Right atrium auricular region (tissue), 2 donors: ENCODE results near the gene RSPO4. TPM values are rescaled to one million over a fixed set of nuclear protein-coding genes. Genes with fewer than 3 reads are reported as not detected.

ENCODE experiments used
- DNase-seq: peaks from one replicate; pipeline ENCODE4 v3.0.0-alpha.2; 2019; ENCODE audit warnings: low spot score
- H3K27ac ChIP-seq, 2 donors: fragments of 200-600 bp; sonication (generic); 1 replicate in 1 of 2; 2 replicates in 1 of 2; pipeline ENCODE4 v1.5.1; 2016 to 2019
- H3K27me3 ChIP-seq, 2 donors: fragments of 200-600 bp; sonication (generic); one replicate each; pipeline versions ENCODE4 v1.5.1 to v1.6.0; 2017 to 2019
- H3K36me3 ChIP-seq: fragments of 200-600 bp; sonication (generic); one replicate; pipeline ENCODE4 v1.5.1; 2016
- H3K4me1 ChIP-seq, 2 donors: fragments of 200-600 bp; sonication (generic); one replicate each; pipeline versions ENCODE4 v1.5.1 to v1.6.0; 2017 to 2019
- H3K4me3 ChIP-seq, 2 donors: fragments of 200-600 bp; sonication (generic); 1 replicate in 1 of 2; 2 replicates in 1 of 2; pipeline ENCODE4 v1.5.1; 2017 to 2019; ENCODE audit warnings: mild to moderate bottlenecking in 1 of 2, moderate library complexity in 1 of 2
- H3K9me3 ChIP-seq, 2 donors: fragments of 200-600 bp; sonication (generic); one replicate each; pipeline ENCODE4 v1.5.1; 2019
- total RNA-seq, 2 donors: library from RNA; depleted of rRNA; stranded (reverse); fragments of >200 nt; gene quantifications; one replicate each; pipeline ENCODE4 v1.1.0, GENCODE V29; 2016
- TF ChIP-seq, protein P1 (sequence below), 2 donors: fragments of 200-600 bp; sonication (generic); IDR thresholded peaks; one replicate each; pipeline ENCODE4 v1.5.1; 2019; ENCODE audit warnings: antibody characterized with exemption in 2 of 2

The RSPO4 gene
- total RNA-seq, 2 donors from 2014 or later, result 0.15 to 0.20 TPM

DNA sequence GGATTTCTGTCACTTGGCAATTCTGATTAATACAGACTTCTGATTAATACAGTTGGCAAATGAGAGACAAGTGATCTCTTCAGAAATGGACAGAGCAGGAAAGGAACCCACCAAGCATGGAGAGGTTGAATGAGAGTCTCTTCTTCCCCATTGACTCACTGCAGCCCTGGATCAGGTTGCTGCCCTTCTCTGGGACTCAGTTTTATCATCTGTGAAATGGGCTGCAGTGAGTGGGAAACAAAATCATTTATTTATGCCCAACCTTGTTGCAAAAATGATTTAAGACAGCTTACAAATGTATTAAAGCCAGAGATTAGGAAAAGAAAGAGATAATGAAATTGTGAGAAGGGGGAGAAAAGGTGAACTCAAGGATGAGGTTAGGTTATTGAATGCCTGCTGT, 20.8 kb upstream of the RSPO4 start:
- Histone ChIP-seq H3K36me3 (no peaks in the 10 kb centered on the region), H3K27ac (no peak overlapping the region), H3K4me1 (no peaks in the 10 kb centered on the region), H3K9me3 (no peaks in the 10 kb centered on the region), H3K4me3 (no peak overlapping the region), H3K27me3 (no peaks in the 10 kb centered on the region)
- TF ChIP-seq, protein P1, sequence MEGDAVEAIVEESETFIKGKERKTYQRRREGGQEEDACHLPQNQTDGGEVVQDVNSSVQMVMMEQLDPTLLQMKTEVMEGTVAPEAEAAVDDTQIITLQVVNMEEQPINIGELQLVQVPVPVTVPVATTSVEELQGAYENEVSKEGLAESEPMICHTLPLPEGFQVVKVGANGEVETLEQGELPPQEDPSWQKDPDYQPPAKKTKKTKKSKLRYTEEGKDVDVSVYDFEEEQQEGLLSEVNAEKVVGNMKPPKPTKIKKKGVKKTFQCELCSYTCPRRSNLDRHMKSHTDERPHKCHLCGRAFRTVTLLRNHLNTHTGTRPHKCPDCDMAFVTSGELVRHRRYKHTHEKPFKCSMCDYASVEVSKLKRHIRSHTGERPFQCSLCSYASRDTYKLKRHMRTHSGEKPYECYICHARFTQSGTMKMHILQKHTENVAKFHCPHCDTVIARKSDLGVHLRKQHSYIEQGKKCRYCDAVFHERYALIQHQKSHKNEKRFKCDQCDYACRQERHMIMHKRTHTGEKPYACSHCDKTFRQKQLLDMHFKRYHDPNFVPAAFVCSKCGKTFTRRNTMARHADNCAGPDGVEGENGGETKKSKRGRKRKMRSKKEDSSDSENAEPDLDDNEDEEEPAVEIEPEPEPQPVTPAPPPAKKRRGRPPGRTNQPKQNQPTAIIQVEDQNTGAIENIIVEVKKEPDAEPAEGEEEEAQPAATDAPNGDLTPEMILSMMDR (IDR thresholded peaks at IDR 0.05), result no peak
- DNase-seq, result no peak

DNA sequence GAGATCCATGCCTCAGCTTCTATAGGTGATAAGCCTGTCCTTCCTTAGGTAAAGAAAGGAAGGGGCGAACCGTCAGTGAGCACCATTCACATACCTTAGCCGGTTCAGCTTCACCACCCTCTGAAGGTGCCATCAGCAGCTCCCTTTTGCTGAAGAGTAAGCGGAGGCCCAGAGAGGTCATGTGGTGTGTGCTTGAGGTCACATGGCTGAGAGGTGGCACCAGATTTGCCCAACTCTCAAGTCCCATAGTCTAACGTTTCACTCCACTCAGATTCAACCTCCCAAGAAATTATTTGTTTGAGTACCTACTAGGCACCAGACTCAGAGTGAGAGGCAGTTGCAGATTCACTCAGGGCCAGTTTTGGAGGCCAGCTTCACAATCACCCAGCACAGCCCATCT, 18.5 kb upstream of the RSPO4 start:
- no peaks in the 10 kb centered on the region for H3K27me3 ChIP-seq
- DNase-seq, result no peak
- no peak overlapping the region for H3K27ac ChIP-seq
- no peak overlapping the region for H3K4me3 ChIP-seq
- TF ChIP-seq, protein P1 (IDR thresholded peaks at IDR 0.05), result no peak
- H3K36me3 ChIP-seq, result no peaks in the 10 kb centered on the region
- no peaks in the 10 kb centered on the region for H3K4me1 ChIP-seq
- H3K9me3 ChIP-seq, result no peaks in the 10 kb centered on the region

DNA sequence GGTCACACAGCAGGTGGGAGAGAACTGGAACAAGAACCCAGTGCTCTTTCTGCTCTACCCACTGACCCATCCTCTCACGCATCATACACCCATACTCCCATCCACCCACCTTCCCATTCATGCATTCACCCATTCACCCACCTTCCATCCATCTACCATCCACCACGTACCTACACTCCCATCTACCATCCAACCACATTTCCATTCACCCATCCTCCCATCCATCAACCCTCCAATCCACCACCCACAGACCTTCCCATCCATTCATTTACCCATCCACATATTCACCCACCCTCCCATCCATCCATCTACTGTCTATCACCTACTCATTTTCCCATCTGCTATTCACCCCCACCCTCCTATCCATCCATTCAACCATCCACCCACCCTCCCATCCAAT, 17.2 kb upstream of the RSPO4 start:
- TF ChIP-seq, protein P1 (IDR thresholded peaks at IDR 0.05), result no peak
- Histone ChIP-seq H3K9me3 (no peaks in the 10 kb centered on the region), H3K36me3 (no peaks in the 10 kb centered on the region), H3K4me1 (no peaks in the 10 kb centered on the region), H3K4me3 (no peak overlapping the region), H3K27me3 (no peaks in the 10 kb centered on the region), H3K27ac (no peak overlapping the region)
- no peak for DNase-seq

DNA sequence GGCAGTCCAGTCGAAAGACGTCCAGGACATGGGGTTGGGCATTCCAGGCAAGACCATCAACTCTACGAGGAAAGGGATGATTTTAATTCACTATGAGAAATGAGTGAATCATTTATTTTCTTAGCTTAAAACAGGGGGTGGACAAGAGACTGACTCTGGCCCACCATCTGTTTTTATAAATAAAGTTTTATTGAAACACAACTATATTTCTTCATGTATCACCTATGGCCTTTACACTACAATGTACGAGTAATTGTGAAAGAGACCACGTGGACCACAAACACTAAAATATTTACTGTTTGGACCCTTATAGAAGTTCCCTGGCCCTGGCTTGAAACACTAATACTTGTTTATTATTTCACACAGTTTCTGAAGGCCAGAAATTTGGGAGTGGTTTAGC, 15.6 kb upstream of the RSPO4 start:
- no peak for DNase-seq
- TF ChIP-seq, protein P1 (IDR thresholded peaks at IDR 0.05), result no peak

DNA sequence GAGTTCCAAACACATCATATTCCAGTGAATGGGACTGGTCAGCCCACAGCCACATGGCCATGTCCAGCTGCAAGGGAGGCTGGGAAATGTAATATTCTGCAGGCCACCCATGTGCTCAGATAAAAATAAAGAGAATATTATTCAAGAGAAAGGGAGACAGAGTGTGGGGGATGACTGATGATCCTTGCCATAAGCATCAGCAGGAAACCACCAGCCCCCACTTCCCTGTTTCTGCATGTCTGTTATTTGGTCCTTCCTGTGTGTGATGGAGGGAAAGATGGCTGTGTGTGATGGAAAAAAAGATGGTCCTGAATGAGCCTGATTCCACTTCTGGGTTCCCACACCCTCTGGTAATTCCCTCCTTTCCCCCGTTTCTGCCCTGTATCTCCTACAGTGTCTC, 13.1 kb upstream of the RSPO4 start:
- H3K4me1 ChIP-seq, result no peaks in the 10 kb centered on the region

More for the DNA sequence above, 15.6 kb upstream of the RSPO4 start:
- no peaks in the 10 kb centered on the region for H3K9me3 ChIP-seq
- H3K4me1 ChIP-seq, result no peaks in the 10 kb centered on the region
- H3K36me3 ChIP-seq, result no peaks in the 10 kb centered on the region
- H3K27ac ChIP-seq, result no peak overlapping the region
- no peaks in the 10 kb centered on the region for H3K27me3 ChIP-seq
- H3K4me3 ChIP-seq, result no peak overlapping the region

DNA sequence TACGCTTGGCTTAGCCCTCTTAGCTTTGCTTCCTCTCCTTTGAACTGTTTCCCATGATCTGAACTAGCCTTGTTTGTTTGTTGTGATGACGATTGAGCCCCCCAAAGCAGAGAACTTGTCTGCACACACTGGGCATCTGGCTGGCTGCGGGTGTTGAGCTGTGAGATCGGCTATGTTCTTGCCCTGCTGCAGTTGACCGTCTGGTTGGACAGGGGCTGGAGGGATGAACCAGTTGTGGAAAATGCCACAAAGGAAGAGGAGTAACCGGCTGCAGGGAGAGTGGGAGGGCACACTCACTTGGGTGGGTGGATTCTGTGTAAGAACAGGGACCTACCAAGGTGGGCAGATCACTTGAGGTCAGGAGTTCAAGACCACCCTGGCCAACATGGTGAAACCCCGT, 12.4 kb upstream of the RSPO4 start:
- H3K27me3 ChIP-seq, result no peaks in the 10 kb centered on the region
- TF ChIP-seq, protein P1 (IDR thresholded peaks at IDR 0.05), result no peak
- no peak overlapping the region for H3K27ac ChIP-seq
- H3K9me3 ChIP-seq, result no peaks in the 10 kb centered on the region
- H3K4me3 ChIP-seq, result no peak overlapping the region
- no peaks in the 10 kb centered on the region for H3K36me3 ChIP-seq
- no peaks in the 10 kb centered on the region for H3K4me1 ChIP-seq
- no peak for DNase-seq

More for the DNA sequence above, 13.1 kb upstream of the RSPO4 start:
- Histone ChIP-seq H3K9me3 (no peaks in the 10 kb centered on the region), H3K27me3 (no peaks in the 10 kb centered on the region), H3K27ac (no peak overlapping the region), H3K4me3 (no peak overlapping the region), H3K36me3 (no peaks in the 10 kb centered on the region)
- no peak for DNase-seq
- TF ChIP-seq, protein P1 (IDR thresholded peaks at IDR 0.05), result no peak
